Measurements from ENCODE around the gene PACSIN3.
"Not testable (repeated sequence)": the region's sequence is repeated elsewhere in the genome, so short reads cannot be mapped to it uniquely, and the experiment has no call there.

PACSIN3 gene

GRCh38 chr11:47192111-47192510 lies 5.9 kb upstream of the PACSIN3 start:
- no peak for DNase-seq (ENCODE audit: low read depth)

GRCh38 chr11:47191137-47191536 lies 4.9 kb upstream of the PACSIN3 start:
- not testable (repeated sequence) for DNase-seq (ENCODE audit: low read depth)

DNA sequence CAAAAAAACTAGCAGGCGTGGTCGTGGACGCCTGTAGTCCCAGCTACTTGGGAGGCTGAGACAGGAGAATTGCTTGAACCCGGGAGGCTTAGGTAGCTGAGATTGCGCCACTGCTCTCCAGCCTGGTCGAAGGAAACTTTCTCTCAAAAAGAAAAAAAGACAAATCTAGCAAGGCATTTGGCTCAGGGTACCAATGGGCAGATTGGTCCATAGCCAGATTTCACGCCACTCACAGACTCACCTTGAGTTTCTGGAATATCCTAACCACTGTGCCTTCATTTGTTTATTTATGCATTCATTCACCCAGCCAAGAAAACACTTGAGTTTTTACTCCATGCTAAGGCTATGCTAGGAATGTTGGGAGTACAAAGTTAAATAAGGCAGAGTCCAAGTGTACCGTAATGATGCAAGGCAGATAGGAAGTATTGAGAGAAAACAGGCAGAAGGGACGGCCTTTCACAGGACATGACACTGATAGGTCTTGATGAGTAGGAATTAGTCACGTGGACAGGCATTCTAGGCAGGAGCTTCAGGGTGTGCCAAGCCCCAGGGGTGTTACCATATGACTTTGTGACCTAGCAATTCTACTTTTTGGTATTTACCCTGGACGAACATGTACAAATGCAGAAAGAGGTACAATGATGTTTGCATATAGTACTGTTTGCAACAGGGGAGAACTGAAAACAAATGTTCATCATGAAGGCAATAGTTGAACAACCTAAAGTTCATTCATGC lies 3.0 kb upstream of the PACSIN3 start:
- DNase-seq (ENCODE audit: low read depth), result no peak

GRCh38 chr11:47188259-47188658 lies 2.0 kb upstream of the PACSIN3 start:
- no peak for DNase-seq (ENCODE audit: low read depth)

GRCh38 chr11:47187723-47188122 lies 1.5 kb upstream of the PACSIN3 start:
- DNase-seq (ENCODE audit: low read depth), result no peak

- DNase-seq (ENCODE audit: low read depth), result peak; percentile 30
Observed at GRCh38 chr11:47186700-47187695, 764 bp upstream of the PACSIN3 start.

DNA sequence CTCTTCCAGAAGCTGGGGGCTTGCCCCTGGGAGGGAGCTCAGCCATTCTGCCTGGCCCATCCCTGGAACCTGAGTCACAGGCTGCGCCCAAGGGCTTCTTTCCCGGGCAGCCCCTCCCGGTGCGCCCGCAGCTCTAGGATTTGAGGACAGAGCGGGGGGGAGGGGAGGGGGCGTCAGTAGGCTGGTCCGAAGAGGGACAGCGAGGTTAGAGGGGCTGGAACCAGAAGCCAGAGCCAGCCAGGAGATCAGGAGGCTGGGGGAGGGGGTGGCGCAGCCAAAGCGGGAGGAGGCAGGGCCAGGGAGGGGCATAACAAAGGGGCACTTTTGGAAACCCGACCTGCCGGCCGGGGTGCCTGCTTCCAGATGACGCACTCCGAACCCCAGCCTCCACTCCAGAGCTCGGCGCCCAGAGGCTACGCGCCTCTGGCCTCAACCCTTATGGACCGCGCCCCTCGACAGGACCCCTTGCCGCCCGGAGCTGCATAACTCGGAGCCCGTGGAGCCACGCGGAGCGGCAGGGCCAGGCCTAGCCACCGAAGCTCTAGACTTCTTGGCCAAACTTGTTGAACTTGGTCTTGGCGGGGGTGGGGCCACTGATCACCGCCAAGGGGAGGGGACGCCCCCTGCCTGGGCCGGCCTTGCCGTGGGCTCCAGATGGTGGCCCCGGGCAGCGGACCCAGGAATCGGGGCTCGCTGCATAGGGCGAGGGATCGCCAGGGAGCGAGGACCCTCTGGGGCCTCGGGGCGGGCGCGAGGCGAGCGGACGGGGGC lies 744 bp downstream of the PACSIN3 start:
- DNase-seq (ENCODE audit: low read depth), result no peak

DNA sequence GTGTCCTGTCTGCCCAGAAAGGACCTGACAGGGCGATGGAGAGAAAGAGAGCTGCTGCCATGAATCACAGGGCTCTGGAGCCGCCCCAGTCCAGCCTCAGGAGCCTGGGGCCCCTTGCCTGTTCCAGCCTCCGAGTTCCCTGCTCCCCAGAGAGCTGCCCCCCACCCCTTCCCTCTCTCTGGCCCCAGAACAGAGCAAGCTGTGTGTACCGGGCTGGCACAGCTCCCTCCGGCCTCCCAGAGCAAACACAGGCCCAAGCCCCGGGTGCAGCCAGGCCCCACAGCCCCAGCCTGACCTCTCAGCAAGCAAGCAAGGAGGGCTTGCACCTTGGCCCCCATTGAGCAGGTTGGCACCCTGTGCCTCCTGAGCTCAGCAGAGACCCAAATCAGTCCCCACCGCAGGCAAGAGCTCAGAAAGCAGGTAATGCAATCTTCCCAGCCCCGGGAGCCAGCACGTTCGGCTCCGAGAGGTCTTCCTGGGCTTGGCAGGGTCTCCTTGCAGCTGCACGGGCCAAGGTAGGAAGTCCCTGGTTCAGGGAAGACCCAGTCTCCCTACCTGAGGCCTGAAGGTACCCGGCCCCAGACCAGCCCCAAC lies 1.4 kb downstream of the PACSIN3 start:
- no peak for DNase-seq (ENCODE audit: low read depth)

- DNase-seq (ENCODE audit: low read depth), result no peak
Observed at GRCh38 chr11:47183969-47184368, 2.3 kb downstream of the PACSIN3 start.

GRCh38 chr11:47183031-47183856 lies 3.0 kb downstream of the PACSIN3 start:
- DNase-seq (ENCODE audit: low read depth), result no peak

DNA sequence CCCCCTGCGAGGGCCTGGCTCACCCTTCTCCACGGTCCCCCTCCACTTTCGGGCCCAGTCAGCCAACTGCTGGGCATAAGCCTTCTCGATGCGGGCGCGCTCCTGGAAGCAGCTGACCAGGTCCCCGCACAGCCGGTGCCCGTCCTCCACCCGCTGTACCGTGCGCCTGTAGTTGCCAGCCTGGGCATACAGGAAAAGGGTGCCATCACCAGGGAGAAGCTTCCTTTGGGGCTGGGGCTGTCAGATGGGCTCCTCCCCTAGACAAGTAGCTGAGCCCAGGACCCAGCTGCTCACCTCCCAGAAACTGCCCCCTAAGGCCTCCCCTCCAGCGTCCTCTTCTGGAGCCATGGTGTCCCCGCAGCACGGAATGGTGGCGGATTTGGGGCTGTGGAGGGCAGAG lies 3.9 kb downstream of the PACSIN3 start:
- no peak for DNase-seq (ENCODE audit: low read depth)

DNA sequence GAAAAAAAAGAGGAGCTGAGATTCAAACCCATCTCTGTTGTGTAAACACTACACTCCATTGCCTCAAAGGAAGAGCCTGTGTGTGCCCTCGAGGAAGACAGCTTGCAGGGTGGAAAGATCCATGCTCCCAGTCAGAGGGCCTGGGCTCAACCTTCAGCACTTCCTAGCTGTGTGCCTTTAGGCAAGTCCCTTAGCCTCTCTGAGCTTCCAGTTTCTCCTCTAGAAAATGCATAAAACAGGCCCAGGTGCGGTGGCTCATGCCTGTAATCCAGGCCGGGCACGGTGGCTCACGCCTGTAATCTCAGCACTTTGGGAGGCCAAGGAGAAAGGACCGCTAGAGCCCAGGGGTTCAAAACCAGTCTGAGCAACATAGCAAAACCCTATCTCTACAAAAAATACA lies 5.0 kb downstream of the PACSIN3 start:
- DNase-seq (ENCODE audit: low read depth), result no peak

DNA sequence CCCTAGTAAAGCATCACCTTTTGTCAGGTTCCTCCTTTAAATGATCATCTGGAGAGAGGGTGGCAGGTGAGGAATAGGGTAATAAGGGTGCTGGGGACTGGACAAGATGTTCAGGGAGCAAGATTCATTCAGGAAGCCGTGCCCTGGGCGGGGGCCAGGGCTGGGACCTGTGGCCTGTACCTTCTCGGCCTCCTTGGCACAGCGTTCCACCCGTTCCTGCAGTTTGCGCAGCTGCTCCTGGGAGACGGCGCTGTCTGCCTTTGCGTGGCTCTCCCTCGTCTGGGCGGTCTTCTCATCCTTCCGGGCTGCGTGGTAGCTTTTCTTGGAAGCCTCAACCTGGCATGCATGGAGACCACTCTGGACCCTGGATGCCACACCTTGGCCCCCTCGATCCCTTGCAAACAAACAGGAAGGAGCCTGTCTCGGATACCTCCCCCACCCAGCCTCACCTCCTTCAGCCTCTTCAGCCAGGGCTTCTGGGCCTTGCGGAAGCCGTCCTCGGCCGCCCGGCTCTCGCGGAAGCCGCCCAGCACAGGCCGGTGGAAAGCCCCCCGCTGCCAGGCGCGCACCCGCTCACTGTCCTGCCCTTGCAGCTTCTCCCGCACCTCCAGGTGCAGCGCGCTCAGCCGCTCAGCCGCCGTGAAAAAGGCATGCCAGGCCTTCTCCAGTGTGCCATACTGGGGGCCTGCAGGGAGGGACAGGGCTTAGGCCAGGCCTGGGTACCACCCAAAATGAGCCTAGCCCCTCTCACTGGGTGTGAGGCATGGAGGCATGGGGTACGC lies 6.0 kb downstream of the PACSIN3 start:
- no peak for DNase-seq (ENCODE audit: low read depth)

- DNase-seq (ENCODE audit: low read depth), result no peak
Observed at GRCh38 chr11:47179655-47179991, 6.6 kb downstream of the PACSIN3 start.

DNA sequence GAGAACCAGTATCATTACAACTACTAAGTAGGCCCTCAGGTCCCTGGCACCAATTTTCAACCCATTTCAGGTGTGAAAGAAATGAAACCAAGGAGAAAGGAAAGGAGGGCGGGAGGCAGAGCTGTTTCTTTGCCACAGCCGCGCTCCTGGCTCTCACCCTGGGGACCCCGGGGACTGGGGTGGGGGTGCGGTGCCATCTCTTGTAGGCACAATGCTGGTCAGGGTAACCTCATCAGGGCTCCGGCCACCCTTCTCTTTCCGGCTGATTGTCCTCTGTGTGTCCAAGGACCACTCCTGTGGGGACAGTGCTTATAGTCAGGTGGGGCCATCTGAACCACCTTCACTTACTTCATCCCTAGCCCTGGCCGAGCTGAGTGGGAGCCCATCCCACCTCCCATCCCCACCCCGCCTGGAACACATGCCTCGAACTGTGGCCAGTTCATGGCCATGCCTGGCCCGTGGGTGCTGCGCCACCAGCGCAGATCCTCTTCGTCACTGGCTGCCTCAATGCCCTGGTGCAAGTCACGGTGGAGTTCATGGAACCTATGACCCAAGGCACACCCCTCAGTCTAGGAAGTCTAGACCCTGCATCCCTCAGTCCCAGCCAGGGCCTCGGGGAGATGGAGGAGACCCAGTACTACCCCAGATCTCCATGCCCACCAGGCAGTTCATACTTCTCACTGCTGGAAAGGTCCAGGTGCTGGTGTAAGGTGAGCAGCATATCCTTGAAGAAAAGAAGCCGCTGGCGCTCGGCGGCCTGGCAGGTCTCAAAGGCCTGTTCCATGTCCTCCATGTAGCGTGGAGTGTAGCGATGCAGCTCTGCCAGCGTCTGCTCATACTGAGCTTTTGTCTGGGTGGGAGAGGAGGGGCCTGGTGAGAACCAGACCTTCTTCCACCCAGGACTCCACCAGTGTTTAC lies 7.2 kb downstream of the PACSIN3 start:
- DNase-seq (ENCODE audit: low read depth), result no peak

DNA sequence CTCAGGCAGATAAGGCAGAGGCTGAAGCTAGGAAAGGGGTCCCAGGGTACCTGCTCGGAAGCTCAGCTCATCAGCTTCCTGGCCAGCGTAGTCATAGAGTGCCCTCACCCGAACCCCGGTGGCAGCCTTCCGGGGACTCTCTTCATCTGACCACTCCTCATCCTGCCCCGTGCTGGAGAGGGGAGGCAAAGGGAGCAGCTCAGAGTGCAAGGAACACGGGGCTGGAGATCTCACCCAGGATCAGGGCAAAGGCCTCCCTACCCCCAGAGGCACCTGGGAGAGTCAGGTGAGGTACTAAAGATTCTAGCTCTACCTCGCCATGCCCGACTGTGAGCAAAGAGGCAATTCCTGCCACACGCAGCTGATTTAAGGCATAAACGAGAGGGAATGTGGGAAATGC lies 7.9 kb downstream of the PACSIN3 start:
- no peak for DNase-seq (ENCODE audit: low read depth)

- DNase-seq (ENCODE audit: low read depth), result no peak
Observed at GRCh38 chr11:47177846-47178245, 8.4 kb downstream of the PACSIN3 start.

DNA sequence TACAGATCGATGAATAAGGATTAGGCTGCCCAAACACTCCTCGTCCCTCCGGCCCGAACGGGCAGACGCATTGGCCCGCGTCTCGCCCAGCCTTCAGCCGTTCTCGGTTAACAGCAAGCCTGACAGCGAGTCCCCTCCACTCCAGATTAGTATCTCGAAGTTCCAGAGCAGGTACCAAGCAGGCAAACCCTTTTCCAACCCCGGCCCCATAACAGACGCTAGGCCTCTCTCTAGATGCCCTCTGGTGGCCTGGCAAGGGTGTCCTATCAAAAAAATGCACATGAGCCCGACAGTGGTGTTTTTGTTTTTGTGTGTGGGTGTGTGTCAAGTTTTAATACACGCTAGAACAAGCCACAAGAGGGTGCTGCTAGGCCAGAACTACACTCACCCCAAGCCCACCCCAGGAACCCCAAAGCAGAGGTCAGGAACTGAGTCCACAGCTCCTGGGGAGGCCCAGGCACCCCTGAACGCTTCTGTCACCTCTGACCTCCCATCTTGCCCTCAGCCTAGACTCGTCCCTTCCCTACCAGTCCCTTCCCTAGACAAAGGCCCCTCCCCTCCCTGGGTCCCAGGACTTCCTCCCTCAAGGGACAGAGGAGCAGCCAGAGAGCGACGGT lies 8.9 kb downstream of the PACSIN3 start:
- peak; percentile 44 for DNase-seq (ENCODE audit: low read depth)
